GOT3 (cell line): Measurements from ENCODE around the gene TMEM62.
"Not testable (repeated sequence)": the region's sequence is repeated elsewhere in the genome, so short reads cannot be mapped to it uniquely, and the experiment has no call there.

Experiments
- DNase-seq: peaks from one replicate; lab custom pipeline; 2025; ENCODE audit warnings: mixed read lengths; lab: John Stamatoyannopoulos, UW

TMEM62 gene

DNA sequence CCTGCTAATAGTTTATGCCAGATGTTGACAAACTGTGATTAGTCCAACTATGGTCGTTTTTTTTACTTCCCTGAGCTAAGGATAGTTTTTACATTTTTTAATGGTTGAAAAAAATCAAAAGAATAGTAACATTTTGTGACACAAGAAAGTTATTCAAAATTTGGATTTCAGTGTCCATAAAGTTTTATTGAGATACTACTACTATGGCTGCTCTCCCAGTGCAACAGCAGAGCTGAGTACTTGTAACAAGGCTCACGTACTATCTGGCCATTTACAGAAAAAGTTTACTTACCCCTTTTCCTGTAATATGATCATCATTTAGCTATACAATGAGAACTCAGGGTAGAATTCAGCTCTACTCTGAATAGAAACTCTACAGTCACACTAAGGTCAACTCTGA, 11.5 kb upstream of the TMEM62 start:
- DNase-seq = no peak

- no peak for DNase-seq
Measured at GRCh38 chr15:43125100-43125661, 8.2 kb upstream of the TMEM62 start.

DNA sequence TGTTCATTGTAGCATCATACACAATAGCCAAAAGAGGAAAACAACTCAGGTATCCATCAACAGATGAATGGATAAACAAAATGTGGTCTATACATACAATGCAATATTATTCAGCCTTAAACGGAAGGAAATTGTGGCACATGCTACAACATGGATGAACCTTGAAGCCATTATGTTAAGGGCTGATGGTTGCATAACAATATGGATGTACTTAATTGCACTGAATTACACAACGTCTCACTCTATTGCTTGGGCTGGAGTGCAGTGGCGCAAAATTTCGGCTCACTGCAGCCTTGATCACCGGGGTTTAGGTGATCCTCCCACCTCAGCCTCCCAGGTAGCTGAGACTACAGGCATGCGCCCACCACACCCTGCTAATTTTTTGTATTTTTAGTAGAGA, 7.0 kb upstream of the TMEM62 start:
- no peak for DNase-seq

GRCh38 chr15:43127752-43128151, 5.6 kb upstream of the TMEM62 start:
- DNase-seq = no peak

DNA sequence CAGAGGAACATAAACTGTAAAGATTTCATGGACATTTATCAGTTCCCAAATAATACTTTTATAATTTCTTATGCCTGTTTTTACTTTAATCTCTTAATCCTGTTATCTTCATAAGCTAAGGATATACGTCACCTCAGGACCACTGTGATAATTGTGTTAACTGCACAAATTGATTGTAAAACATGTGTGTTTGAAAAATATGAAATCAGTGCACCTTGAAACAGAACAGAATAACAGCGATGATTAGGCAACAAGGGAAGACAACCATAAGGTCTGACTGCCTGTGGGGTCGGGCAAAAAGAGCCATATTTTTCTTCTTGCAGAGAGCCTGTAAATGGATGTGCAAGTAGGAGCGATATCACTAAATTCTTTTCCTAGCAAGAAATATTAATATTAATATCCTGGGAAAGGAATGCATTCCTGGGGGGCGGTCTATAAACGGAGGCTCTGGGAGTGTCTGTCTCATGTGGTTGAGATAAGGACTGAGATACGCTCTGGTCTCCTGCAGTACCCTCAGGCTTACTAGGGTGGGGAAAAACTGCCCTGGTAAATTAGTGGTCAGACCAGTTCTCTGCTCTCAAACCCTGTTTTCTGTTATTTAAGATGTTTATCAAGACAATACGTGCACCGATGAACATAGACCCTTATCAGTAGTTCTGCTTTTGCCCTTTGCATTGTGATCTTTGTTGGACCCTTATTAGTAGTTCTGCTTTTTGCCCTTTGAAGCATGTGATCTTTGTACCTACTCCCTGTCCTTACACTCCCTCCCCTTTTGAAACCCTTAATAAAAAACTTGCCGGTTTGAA, 5.0 kb upstream of the TMEM62 start:
- DNase-seq = not testable (repeated sequence)

DNA sequence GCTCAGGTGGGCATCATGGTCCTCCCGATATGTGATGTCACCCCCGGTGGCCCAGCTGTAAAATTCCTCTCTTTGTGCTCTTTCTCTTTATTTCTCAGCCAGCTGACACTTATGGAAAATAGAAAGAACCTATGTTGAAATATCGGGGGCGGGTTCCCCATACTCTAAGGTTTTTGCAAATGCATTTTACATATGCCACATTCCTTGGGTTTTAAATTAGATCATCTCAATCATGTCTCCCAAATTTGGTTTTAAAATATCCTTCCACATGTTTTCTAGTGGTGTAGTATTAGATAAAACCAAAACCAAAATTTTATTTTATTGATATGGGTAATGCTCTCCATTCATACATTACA, 4.4 kb upstream of the TMEM62 start:
- DNase-seq = no peak

DNA sequence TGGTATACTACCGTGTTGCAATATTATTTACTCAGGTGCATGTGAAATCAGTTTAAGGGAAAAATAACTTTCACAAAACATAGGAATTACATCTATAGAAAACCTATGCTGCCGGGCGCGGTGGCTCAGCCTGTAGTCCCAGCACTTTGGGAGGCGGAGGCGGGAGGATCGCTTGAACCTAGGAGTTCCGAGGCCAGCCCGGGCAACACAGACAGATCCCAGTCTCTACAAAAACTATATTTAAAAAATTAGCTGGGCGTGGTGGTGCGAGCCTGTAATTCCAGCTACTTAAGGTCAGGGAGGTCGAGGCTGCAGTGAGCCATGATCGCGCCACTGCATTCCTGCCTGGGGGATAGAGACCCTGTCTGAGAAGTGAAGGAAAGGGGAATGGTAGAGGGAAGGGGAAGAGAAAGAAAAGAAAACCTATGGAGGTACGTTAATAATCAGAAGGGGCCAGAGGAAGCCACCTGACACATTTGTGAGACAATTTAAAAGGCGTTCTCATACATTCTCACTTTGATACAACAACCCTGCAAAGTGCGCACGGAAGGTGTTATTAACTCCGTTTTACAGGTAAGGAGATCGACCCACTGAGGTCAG, 456 bp upstream of the TMEM62 start:
- no peak for DNase-seq

- no peak for DNase-seq
Measured at GRCh38 chr15:43134157-43134635, 810 bp downstream of the TMEM62 start.

GRCh38 chr15:43135351-43135750, 2.0 kb downstream of the TMEM62 start:
- no peak for DNase-seq

DNA sequence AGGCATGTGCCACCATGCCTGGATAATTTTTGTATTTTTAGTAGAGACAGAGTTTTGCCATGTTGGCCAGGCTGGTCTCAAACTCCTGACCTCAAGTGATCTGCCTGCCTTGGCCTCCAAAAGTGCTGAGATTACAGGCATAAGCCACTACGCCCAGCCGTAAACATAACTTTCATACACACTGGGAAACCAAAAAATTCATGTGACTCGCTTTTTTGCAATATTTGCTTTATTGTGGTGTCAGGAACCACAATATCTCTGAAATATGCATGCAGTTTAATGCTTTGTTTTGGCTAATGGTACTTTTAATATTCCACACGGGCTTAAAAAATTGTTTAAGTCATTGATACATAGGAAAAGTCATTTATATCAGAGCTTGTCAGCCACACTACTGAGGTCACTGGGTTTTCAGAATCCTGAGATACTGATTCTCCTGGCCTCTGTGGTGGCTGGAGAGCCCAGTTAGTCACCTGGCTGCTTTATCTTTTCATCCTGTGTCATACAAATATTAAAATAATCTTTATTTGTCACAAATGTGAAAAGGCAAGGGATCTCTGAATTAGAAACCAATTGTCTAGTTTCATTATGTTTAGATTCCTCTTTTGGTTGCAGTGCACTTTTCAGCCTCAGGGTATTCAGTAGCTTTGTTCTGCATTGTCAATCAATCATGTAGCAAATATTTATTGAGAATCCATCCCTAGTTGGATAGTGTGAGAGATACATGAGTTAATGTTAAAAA, 10.0 kb downstream of the TMEM62 start:
- DNase-seq = no peak

- no peak for DNase-seq
Measured at GRCh38 chr15:43144512-43144911, 11.1 kb downstream of the TMEM62 start.

GRCh38 chr15:43146184-43146583, 12.8 kb downstream of the TMEM62 start:
- DNase-seq = no peak

DNA sequence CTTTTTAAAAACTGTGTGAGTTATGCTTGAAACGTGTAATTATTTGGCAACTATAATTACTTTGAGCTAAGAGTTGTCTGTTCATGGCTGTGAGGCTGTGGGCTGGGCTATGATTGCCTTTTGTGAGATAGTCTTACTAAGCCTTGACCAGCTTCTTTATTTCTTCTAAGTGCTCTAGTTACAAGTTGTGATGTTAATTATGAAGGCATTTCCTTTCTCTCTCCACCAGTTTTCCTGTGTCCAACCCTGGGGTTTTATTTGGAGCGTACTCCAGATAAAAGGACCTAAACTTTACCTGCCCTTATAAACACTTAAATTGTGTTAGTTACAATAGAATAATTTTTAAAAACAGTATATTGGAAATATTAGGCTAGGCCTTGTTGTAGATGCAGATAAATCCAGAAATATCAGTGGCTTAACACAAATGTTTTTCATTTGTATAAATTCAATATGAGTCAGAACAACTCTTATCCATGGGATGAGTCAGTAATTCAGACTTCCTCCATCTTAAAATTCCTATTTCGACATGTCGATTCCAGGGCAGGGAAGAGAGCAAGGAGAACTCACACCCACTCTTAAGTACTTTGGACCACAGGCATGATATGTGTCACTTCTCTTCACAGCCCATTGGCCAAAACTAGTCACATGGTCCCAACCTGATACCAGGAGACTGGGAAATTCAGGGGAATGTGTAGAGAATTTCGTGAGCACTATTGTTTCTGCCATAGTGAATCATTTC, 17.0 kb downstream of the TMEM62 start:
- DNase-seq = no peak

DNA sequence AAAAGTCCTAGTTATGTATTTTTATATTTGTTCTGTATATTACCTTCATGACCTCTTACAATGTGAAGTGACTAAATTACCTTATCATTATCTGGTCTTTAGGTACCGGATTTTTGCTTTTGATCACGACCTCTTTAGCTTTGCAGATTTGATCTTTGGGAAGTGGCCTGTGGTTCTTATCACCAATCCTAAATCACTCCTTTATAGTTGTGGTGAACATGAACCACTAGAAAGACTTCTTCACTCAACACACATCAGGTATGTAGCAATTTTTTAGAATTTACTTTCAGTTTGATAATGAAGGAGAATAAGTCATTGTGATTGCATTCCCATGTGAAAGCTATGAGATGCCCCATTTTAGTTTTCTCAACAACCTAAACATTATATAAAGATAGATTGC, 18.3 kb downstream of the TMEM62 start:
- no peak for DNase-seq

GRCh38 chr15:43153269-43153668, 19.9 kb downstream of the TMEM62 start:
- DNase-seq = no peak

- no peak for DNase-seq
Measured at GRCh38 chr15:43165801-43166325, 32.5 kb downstream of the TMEM62 start.

- not testable (repeated sequence) for DNase-seq
Measured at GRCh38 chr15:43167261-43167660, 33.9 kb downstream of the TMEM62 start.

- no peak for DNase-seq
Measured at GRCh38 chr15:43168192-43169107, 35.1 kb downstream of the TMEM62 start.

GRCh38 chr15:43169888-43170287, 36.5 kb downstream of the TMEM62 start:
- no peak for DNase-seq

DNA sequence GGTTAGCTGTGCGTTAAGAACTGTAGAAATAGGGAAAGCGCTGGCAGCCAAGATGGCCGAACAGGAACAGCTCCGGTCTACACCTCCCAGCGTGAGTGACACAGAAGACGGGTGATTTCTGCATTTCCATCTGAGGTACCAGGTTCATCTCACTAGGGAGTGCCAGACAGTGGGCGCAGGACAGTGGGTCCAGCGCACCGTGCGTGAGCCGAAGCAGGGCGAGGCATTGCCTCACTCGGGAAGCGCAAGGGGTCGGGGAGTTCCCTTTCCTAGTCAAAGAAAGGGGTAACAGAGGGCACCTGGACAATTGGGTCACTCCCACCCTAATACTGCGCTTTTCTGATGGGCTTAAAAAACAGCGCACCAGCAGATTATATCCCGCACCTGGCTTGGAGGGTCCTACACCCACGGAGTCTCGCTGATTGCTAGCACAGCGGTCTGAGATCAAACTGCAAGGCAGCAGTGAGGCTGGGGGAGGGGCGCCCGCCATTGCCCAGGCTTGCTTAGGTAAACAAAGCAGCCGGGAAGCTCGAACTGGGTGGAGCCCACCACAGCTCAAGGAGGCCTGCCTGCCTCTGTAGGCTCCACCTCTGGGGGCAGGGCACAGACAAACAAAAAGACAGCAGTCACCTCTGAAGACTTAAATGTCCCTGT, 42.4 kb downstream of the TMEM62 start:
- DNase-seq = not testable (repeated sequence)
